ENCODE data around the gene SCRT2.

GRCh38 chr20:723756-724155 is 48.2 kb upstream of the SCRT2 start:
- TF ChIP-seq CTCF (conservative IDR thresholded peaks at IDR 0.05; ENCODE audit: low read depth, low read length) (no peak), RAD21 (IDR thresholded peaks at IDR 0.05; ENCODE audit: low read length) (no peak), ELK1 (IDR thresholded peaks at IDR 0.05; ENCODE audit: borderline replicate concordance, low read depth, low read length) (no peak)
